Transverse colon (tissue), 4 donors: ENCODE data around the gene ANKRD34C. TPM values are rescaled to one million over a fixed set of nuclear protein-coding genes. Genes with fewer than 3 reads are reported as not detected.

Experiments used
- DNase-seq: peaks from one replicate; pipeline ENCODE4 v3.0.0-alpha.2; 2019
- H3K27ac ChIP-seq, 4 donors: fragments of 200-600 bp; sonication (generic); 2 replicates each; pipeline ENCODE4 v1.5.1; 2016 to 2018; ENCODE audit warnings: inconsistent platforms in 4 of 4
- H3K27me3 ChIP-seq: fragments of 200-600 bp; sonication (generic); 2 replicates; pipeline ENCODE4 v1.5.1; 2017; ENCODE audit warnings: inconsistent platforms
- H3K36me3 ChIP-seq, 4 donors: fragments of 200-600 bp; sonication (generic); 2 replicates each; pipeline ENCODE4 v1.5.1; 2017 to 2019; ENCODE audit warnings: inconsistent platforms in 4 of 4
- H3K4me1 ChIP-seq, 4 donors: fragments of 200-600 bp; sonication (generic); 2 replicates each; pipeline ENCODE4 v1.5.1; 2017 to 2020; ENCODE audit warnings: inconsistent platforms in 4 of 4
- H3K4me3 ChIP-seq, 4 donors: fragments of 200-600 bp; sonication (generic); 1 replicate in 1 of 4; 2 replicates in 3 of 4; pipeline versions ENCODE4 v1.5.1 to v1.6.1; 2017 to 2019; ENCODE audit warnings: inconsistent platforms in 4 of 4
- H3K9me3 ChIP-seq, 2 donors: fragments of 200-600 bp; sonication (generic); 2 replicates each; pipeline ENCODE4 v1.5.1; 2017 to 2019; ENCODE audit warnings: inconsistent platforms in 2 of 2
- CTCF ChIP-seq, 5 experiments: fragments of 200-600 bp in 3 of 5; fragments of 450-650 bp in 2 of 5; sonication (generic) in 3 of 5; IDR thresholded peaks; 1 replicate in 2 of 5; 2 replicates in 3 of 5; pipeline ENCODE4 v1.5.1; 2016 to 2017; ENCODE audit warnings: antibody characterized with exemption in 5 of 5, inconsistent platforms in 3 of 5, mild to moderate bottlenecking in 2 of 5, moderate library complexity in 1 of 5
- EP300 ChIP-seq: sonication (generic); formaldehyde crosslinking; IDR thresholded peaks from one replicate; pipeline ENCODE4 v1.6.1; 2017; ENCODE audit warnings: antibody characterized with exemption, low read depth
- POLR2A ChIP-seq: fragments of 450-650 bp; IDR thresholded peaks from one replicate; pipeline ENCODE4 v1.6.1; 2016; ENCODE audit warnings: antibody characterized with exemption, mild to moderate bottlenecking, moderate library complexity
- POLR2AphosphoS5 ChIP-seq, 3 donors: sonication (generic); formaldehyde crosslinking; IDR thresholded peaks; one replicate each; pipeline ENCODE4 v1.6.1; 2016; ENCODE audit warnings: antibody characterized with exemption in 3 of 3
- WGBS, 2 donors: methylation state at CpG; one replicate each; pipeline ENCODE4 v1.1.5; 2018; ENCODE audit warnings: low coverage in 1 of 2; 5-methylcytosine and 5-hydroxymethylcytosine counted together
- in situ Hi-C, 4 donors: fragments of 200-750 bp; cut with MboI; loops; one replicate each; pipeline versions ENCODE4 v1.15.0 to v1.15.1; 2017; ENCODE audit warnings: low sequenced_read_pairs in 3 of 4, low pct_ligation_motif_present in 1 of 4, low pct_unique_long_range_greater_than_20kb in 1 of 4
- intact Hi-C: fragments of 100-400 bp; cut with DNase I; formaldehyde crosslinking; loops from one replicate; pipeline ENCODE4 v1.15.1; 2023; ENCODE audit warnings: low total_unique reads
- total RNA-seq, 4 donors: library from RNA; depleted of rRNA; stranded (reverse); fragments of >200 nt; gene quantifications; one replicate each; pipeline ENCODE4 v1.1.0, GENCODE V29; 2016

Gene ANKRD34C
- total RNA-seq, 4 donors from 2014 or later = not detected

GRCh38 chr15:79244876-79245275, 37.6 kb upstream of the ANKRD34C start:
- TF ChIP-seq CTCF (IDR thresholded peaks at IDR 0.05) (no peak), EP300 (no peak), POLR2A (no peak), POLR2AphosphoS5 (IDR thresholded peaks at IDR 0.05) (no peak)
- in situ Hi-C loops = no loop called here
- H3K36me3 ChIP-seq = no peaks in the 10 kb centered on the region
- DNase-seq = no peak
- H3K9me3 ChIP-seq = no peaks in the 10 kb centered on the region
- no peaks in the 10 kb centered on the region for H3K4me1 ChIP-seq
- no peak overlapping the region for H3K27ac ChIP-seq
- H3K4me3 ChIP-seq = no peak overlapping the region
- no peaks in the 10 kb centered on the region for H3K27me3 ChIP-seq
- intact Hi-C loops = no loop called here
- WGBS, 2 donors = 86 to 100% methylated on average over 1 to 5 of the region's 5 CpGs

- in situ Hi-C loops = no loop called here
- WGBS, 2 donors = 86 to 100% methylated on average over 2 of the region's 2 CpGs
Measured at GRCh38 chr15:79248183-79248582, 34.3 kb upstream of the ANKRD34C start.

GRCh38 chr15:79257454-79257853, 25.1 kb upstream of the ANKRD34C start:
- 63 to 75% methylated on average over 8 of the region's 8 CpGs for WGBS, 2 donors
- TF ChIP-seq EP300 (no peak), POLR2A (no peak), POLR2AphosphoS5 (IDR thresholded peaks at IDR 0.05) (no peak), CTCF (IDR thresholded peaks at IDR 0.05) (no peak)
- Histone ChIP-seq H3K27ac (no peak overlapping the region), H3K4me3 (no peak overlapping the region), H3K27me3 (no peaks in the 10 kb centered on the region), H3K9me3 (no peaks in the 10 kb centered on the region), H3K4me1 (no peaks in the 10 kb centered on the region), H3K36me3 (no peaks in the 10 kb centered on the region)
- intact Hi-C loops (no loop called here), in situ Hi-C loops (no loop called here)
- DNase-seq = no peak

More at GRCh38 chr15:79248183-79248582, 34.3 kb upstream of the ANKRD34C start:
- Histone ChIP-seq H3K9me3 (no peaks in the 10 kb centered on the region), H3K27ac (no peak overlapping the region), H3K27me3 (no peaks in the 10 kb centered on the region), H3K36me3 (no peaks in the 10 kb centered on the region), H3K4me1 (no peaks in the 10 kb centered on the region), H3K4me3 (no peak overlapping the region)
- intact Hi-C loops = no loop called here
- no peak for DNase-seq
- no peak for TF ChIP-seq POLR2AphosphoS5 (IDR thresholded peaks at IDR 0.05)
- TF ChIP-seq POLR2A = no peak
- no peak for TF ChIP-seq EP300
- no peak for TF ChIP-seq CTCF (IDR thresholded peaks at IDR 0.05)

- H3K9me3 ChIP-seq = no peaks in the 10 kb centered on the region
- H3K4me3 ChIP-seq = no peak overlapping the region
- no peak for TF ChIP-seq EP300
- no peak for DNase-seq
- in situ Hi-C loops (no loop called here), intact Hi-C loops (no loop called here)
- H3K27ac ChIP-seq = no peak overlapping the region
- no peaks in the 10 kb centered on the region for H3K36me3 ChIP-seq
- peaks cover 10% of the 10 kb centered on the region for H3K27me3 ChIP-seq
- 81 to 100% methylated on average over 1 of the region's 1 CpG for WGBS, 2 donors
- no peaks in the 10 kb centered on the region for H3K4me1 ChIP-seq
Measured at GRCh38 chr15:79261836-79262235, 20.7 kb upstream of the ANKRD34C start.

GRCh38 chr15:79265167-79265566, 17.4 kb upstream of the ANKRD34C start:
- Histone ChIP-seq H3K4me3 (no peak overlapping the region), H3K36me3 (no peaks in the 10 kb centered on the region), H3K4me1 (no peaks in the 10 kb centered on the region), H3K9me3 (no peaks in the 10 kb centered on the region), H3K27me3 (peaks cover 15% of the 10 kb centered on the region), H3K27ac (no peak overlapping the region)
- in situ Hi-C loops (no loop called here), intact Hi-C loops (no loop called here)
- TF ChIP-seq CTCF (IDR thresholded peaks at IDR 0.05) = no peak
- TF ChIP-seq POLR2AphosphoS5 (IDR thresholded peaks at IDR 0.05) = no peak
- TF ChIP-seq POLR2A = no peak
- no peak for TF ChIP-seq EP300
- 68 to 90% methylated on average over 4 of the region's 4 CpGs for WGBS, 2 donors
- no peak for DNase-seq
